Vagina (tissue), 2 donors: ENCODE measurements around the gene PCNX2. TPM values are rescaled to one million over a fixed set of nuclear protein-coding genes. Genes with fewer than 3 reads are reported as not detected.
A peak's percentile ranks its signal among the peaks of the same experiment; 100 is the strongest.

ENCODE experiments used
- DNase-seq, 2 donors: peaks; one replicate each; pipeline ENCODE4 v3.0.0-alpha.2; 2017; ENCODE audit errors: extremely low spot score in 2 of 2
- H3K27ac ChIP-seq: fragments of 200-600 bp; sonication (generic); one replicate; pipeline ENCODE4 v1.5.1; 2019
- H3K27me3 ChIP-seq: fragments of 200-600 bp; sonication (generic); one replicate; pipeline ENCODE4 v1.5.1; 2019
- H3K36me3 ChIP-seq, 2 donors: fragments of 200-600 bp; sonication (generic); one replicate each; pipeline ENCODE4 v1.5.1; 2017 to 2019
- H3K4me1 ChIP-seq: fragments of 200-600 bp; sonication (generic); one replicate; pipeline ENCODE4 v1.5.1; 2019
- H3K4me3 ChIP-seq, 2 donors: fragments of 200-600 bp; sonication (generic); 1 replicate in 1 of 2; 2 replicates in 1 of 2; pipeline ENCODE4 v1.5.1; 2016 to 2019
- H3K9me3 ChIP-seq: fragments of 200-600 bp; sonication (generic); one replicate; pipeline ENCODE4 v1.5.1; 2019
- CTCF ChIP-seq, 3 experiments: fragments of 450-650 bp in 2 of 3; fragments of 200-600 bp in 1 of 3; sonication (generic) in 1 of 3; IDR thresholded peaks; one replicate each; pipeline ENCODE4 v1.5.1; 2017 to 2019; ENCODE audit warnings: antibody characterized with exemption in 3 of 3, mild to moderate bottlenecking in 2 of 3, moderate library complexity in 2 of 3
- POLR2A ChIP-seq, 2 donors: fragments of 450-650 bp; IDR thresholded peaks; one replicate each; pipeline ENCODE4 v1.6.1; 2017; ENCODE audit warnings: antibody characterized with exemption in 2 of 2, mild to moderate bottlenecking in 2 of 2, moderate library complexity in 2 of 2
- POLR2AphosphoS5 ChIP-seq, 2 donors: sonication (generic); formaldehyde crosslinking; IDR thresholded peaks; one replicate each; pipeline ENCODE4 v1.9.0; 2017; ENCODE audit warnings: antibody characterized with exemption in 2 of 2, mild to moderate bottlenecking in 2 of 2, low read depth in 1 of 2; ENCODE audit not compliant: insufficient read depth in 1 of 2
- intact Hi-C: fragments of 100-400 bp; cut with DNase I; formaldehyde crosslinking; loops from one replicate; pipeline ENCODE4 v1.15.1; 2023
- total RNA-seq: library from RNA; depleted of rRNA; stranded (reverse); fragments of >200 nt; gene quantifications from one replicate; pipeline ENCODE4 v1.2.3, GENCODE V29; 2016

PCNX2 gene
- total RNA-seq, 1 donor from 2014 or later = 29.2 TPM

DNA sequence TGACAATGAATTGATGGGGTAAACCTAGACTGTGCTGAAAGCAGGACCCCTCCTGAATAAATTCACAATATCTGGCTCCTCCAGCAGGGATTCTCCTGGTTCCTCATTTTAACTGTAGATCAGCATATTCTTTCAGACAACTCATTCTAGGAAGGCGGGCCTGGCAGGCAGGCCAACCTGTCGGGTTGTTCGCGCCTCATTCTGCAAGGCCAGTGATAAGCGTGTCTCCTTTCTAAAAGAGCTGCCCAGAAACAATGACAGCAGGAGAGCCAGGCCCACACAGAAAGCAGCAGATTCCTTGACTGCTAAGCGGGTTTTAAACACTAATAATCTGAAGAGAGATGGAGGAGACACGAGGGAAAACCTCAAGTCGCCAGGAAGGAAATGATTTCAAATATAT, 275.1 kb downstream of the PCNX2 start:
- no peak overlapping the region for H3K4me3 ChIP-seq
- H3K9me3 ChIP-seq = no peaks in the 10 kb centered on the region
- no peak overlapping the region for H3K27ac ChIP-seq
- no peaks in the 10 kb centered on the region for H3K27me3 ChIP-seq
- no peak for TF ChIP-seq POLR2AphosphoS5 (IDR thresholded peaks at IDR 0.05; ENCODE audit: insufficient read depth in 1 of 2, low read depth in 1 of 2)
- TF ChIP-seq CTCF (IDR thresholded peaks at IDR 0.05) = no peak
- no peak for TF ChIP-seq POLR2A (IDR thresholded peaks at IDR 0.05)
- peaks cover 8% of the 10 kb centered on the region for H3K4me1 ChIP-seq
- no peaks in the 10 kb centered on the region for H3K36me3 ChIP-seq
- intact Hi-C loops = no loop called here
- no peak for DNase-seq

- Histone ChIP-seq H3K36me3 (no peaks in the 10 kb centered on the region), H3K4me1 (peaks cover 4% of the 10 kb centered on the region), H3K27me3 (no peaks in the 10 kb centered on the region), H3K9me3 (no peaks in the 10 kb centered on the region), H3K4me3 (no peak overlapping the region), H3K27ac (no peak overlapping the region)
- no peak for DNase-seq
- intact Hi-C loops = no loop called here
- no peak for TF ChIP-seq POLR2AphosphoS5 (IDR thresholded peaks at IDR 0.05; ENCODE audit: insufficient read depth in 1 of 2, low read depth in 1 of 2)
- no peak for TF ChIP-seq POLR2A (IDR thresholded peaks at IDR 0.05)
- no peak for TF ChIP-seq CTCF (IDR thresholded peaks at IDR 0.05)
These were observed 275.7 kb downstream of the PCNX2 start for GRCh38 chr1:233019778-233020325.

DNA sequence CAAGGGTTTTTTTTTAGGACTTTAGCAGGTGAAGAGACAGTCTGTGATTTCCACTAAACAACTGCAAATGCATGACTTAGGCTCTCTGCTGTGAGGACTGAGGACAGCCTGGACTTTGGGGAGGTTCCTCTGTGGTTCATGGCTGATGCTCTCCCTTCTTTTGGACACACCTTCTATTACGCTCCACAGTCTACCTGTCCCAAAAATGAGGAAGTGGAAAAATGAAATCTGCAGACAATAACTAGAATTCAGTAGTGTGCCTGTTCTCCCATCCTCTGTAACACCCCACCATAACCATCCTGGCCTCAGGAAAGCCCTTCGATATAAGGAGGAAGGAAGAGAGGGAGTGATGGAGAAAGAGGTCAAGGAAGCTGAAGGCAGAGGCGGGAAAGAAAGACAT, 276.4 kb downstream of the PCNX2 start:
- H3K9me3 ChIP-seq = no peaks in the 10 kb centered on the region
- TF ChIP-seq CTCF (IDR thresholded peaks at IDR 0.05) = no peak
- no peak for TF ChIP-seq POLR2AphosphoS5 (IDR thresholded peaks at IDR 0.05; ENCODE audit: insufficient read depth in 1 of 2, low read depth in 1 of 2)
- no peak for TF ChIP-seq POLR2A (IDR thresholded peaks at IDR 0.05)
- H3K27me3 ChIP-seq = no peaks in the 10 kb centered on the region
- H3K4me1 ChIP-seq = no peaks in the 10 kb centered on the region
- peak in 1 of 2 donors; percentile 52 for DNase-seq
- intact Hi-C loops = no loop called here
- H3K4me3 ChIP-seq = no peak overlapping the region
- H3K36me3 ChIP-seq = no peaks in the 10 kb centered on the region
- H3K27ac ChIP-seq = no peak overlapping the region

DNA sequence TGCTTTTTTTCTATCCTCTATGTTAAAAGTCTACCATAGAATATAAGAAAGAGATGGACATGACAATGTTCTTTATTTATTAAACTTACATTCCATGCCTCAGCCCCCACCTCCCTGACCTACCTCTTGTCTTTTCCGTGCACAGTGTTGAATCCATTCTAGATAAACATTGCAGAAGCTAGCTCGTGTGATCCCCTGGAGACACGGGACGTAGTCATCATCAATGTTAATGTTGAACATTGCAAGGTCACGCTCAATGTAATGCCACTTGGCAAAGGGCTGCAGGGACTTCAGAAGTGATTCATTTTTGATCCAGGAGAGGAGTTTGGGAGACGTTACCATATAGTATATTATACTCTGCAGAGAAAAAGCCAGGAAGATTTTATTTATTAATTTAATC, 278.7 kb downstream of the PCNX2 start:
- intact Hi-C loops = no loop called here
- Histone ChIP-seq H3K27ac (no peak overlapping the region), H3K36me3 (no peaks in the 10 kb centered on the region), H3K4me3 (no peak overlapping the region), H3K4me1 (no peaks in the 10 kb centered on the region), H3K9me3 (no peaks in the 10 kb centered on the region), H3K27me3 (no peaks in the 10 kb centered on the region)
- no peak for DNase-seq
- TF ChIP-seq CTCF (IDR thresholded peaks at IDR 0.05) (no peak), POLR2A (IDR thresholded peaks at IDR 0.05) (no peak), POLR2AphosphoS5 (IDR thresholded peaks at IDR 0.05; ENCODE audit: insufficient read depth in 1 of 2, low read depth in 1 of 2) (no peak)

- Histone ChIP-seq H3K4me3 (no peak overlapping the region), H3K36me3 (no peaks in the 10 kb centered on the region), H3K27me3 (no peaks in the 10 kb centered on the region), H3K9me3 (no peaks in the 10 kb centered on the region), H3K4me1 (no peaks in the 10 kb centered on the region), H3K27ac (no peak overlapping the region)
- intact Hi-C loops = no loop called here
- TF ChIP-seq POLR2A (IDR thresholded peaks at IDR 0.05) (no peak), POLR2AphosphoS5 (IDR thresholded peaks at IDR 0.05; ENCODE audit: insufficient read depth in 1 of 2, low read depth in 1 of 2) (no peak), CTCF (IDR thresholded peaks at IDR 0.05) (no peak)
- DNase-seq = no peak
These were observed 279.6 kb downstream of the PCNX2 start for GRCh38 chr1:233015965-233016364.
